Fibroblast of skin of abdomen (primary cell): Measurements from ENCODE around the gene VKORC1L1. TPM values are rescaled to one million over a fixed set of nuclear protein-coding genes. Genes with fewer than 3 reads are reported as not detected.
"Not testable (repeated sequence)": the region's sequence is repeated elsewhere in the genome, so short reads cannot be mapped to it uniquely, and the experiment has no call there.

ENCODE experiments used
- DNase-seq: peaks from one replicate; pipeline ENCODE4 v3.0.0-alpha.2; 2013
- polyA plus RNA-seq, 2 experiments: library from polyadenylated mRNA; unstranded; fragments of 120-200 nt; gene quantifications; one replicate each; pipeline ENCODE4 v1.2.1, GENCODE V29; 2013; ENCODE audit not compliant: insufficient read length in 2 of 2

The VKORC1L1 gene
- 26.6 TPM for polyA plus RNA-seq (2013, experiment 1 of 2; ENCODE audit: insufficient read length)
- 22.7 TPM for polyA plus RNA-seq (2013, experiment 2 of 2; ENCODE audit: insufficient read length)

DNA sequence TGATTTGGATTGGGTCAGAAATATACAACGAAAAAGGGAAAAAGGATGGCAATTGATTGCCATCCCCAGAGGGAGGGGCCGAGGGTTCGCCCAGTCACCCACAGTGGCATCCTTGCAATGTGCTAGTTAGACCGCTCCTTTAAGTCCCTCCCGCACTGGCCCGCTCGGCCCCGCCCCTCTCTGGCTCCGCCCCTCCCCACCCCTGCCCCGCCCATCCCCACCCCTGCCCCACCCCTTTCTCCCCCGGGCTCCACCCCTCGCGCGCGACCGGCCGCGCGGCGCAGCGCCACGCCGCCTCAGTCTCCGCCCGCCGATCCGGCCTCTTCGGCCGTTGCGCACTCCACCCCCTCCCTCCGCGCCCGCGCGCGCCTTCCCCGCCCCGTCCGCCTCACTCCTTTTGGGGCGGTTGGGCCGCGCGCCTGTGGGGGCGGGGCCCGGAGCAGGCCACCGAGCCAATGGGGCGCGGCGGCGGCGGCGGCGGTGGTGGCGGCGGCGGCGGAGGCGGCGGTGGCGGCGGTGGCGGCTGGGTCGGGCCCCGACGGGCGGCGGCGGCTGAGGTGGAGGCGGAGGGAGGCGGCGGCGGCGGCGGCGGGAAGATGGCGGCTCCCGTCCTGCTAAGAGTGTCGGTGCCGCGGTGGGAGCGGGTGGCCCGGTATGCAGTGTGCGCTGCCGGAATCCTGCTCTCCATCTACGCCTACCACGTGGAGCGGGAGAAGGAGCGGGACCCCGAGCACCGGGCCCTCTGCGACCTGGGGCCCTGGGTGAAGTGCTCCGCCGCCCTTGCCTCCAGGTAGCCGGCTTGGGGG is at the start of gene VKORC1L1:
TSS of gene VKORC1L1 (plus strand) at position 299 of the 806 bp plus-strand sequence. CDS start at position 597, 298 bp downstream.
- peak; percentile 94 for DNase-seq

DNA sequence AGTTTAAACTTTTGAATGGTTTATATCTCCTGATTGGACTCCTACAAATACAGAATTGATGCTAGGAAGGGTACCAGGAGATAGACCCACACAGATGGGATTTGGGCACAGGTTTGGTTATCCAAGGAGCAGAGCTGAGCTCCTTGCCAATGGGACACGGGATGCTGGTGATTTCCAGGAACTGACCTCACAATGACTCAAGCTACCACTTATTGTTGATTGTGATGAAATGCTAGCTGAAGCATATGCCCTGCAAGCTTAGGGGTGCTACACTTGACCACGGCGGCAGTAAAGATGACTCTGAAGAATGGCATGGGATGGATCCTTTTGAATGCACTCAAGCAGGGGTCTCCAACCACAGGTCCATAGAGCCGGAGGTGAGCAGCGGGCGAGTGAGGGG is 45.5 kb upstream of the VKORC1L1 start:
- DNase-seq, result no peak

DNA sequence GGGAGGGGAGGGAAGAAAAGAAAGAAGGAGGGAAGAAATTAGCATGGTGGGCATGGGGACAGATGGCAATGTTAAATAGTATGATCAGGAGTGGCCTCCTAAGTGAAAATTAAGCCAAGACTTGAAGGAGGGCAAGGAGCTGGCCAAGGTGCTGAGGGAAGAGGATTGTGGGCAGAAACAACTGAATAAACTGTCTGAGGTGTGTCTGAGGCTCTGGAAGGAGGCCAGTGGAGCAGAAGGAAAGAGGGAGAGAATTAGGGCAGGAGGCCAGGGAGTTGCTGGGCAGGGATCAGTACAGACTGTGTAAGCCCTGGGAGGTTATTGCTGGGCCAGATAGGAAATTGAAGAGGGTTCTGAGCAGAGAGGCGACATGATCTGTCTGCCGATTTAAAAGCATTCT is 40.6 kb upstream of the VKORC1L1 start:
- peak; percentile 26 for DNase-seq

DNA sequence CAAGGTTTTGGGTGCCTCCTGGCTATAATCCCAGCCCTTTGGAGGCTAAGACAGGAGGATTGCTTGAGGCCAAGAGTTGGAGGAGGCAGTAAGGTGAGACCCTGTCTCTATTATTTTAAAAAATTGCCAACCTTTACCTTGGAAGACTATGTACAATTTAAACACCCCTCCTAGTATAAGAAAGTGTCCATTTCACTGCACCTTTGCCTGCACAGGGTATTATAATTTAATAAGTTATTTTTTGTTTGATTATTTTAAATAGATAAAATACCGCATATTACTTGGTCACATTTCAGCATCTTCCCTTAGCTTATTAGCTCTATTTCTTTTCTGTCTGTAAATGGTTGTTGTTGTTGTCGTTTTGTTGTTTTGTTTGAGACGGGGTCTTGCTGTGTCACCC is 36.2 kb upstream of the VKORC1L1 start:
- DNase-seq, result not testable (repeated sequence)

DNA sequence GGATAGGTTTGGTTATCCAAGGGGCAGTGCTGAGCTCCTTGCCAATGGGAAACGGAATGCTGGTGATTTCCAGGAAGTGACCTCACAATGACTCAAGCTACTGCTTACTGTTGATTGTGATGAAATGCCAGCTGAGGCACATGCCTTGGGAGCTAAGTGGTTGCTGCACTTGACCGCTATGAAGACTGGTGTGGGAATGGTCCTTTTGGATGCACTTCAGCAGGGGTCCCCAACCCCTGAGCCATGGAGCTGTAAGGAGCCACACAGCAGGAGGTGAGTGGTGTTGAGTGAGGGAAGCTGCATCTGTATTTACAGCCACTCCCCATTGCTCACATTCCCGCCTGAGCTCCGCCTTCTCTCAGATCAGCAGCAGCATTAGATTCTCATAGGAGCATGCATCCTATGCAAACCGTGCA is 35.3 kb upstream of the VKORC1L1 start:
- DNase-seq, result peak; percentile 16

DNA sequence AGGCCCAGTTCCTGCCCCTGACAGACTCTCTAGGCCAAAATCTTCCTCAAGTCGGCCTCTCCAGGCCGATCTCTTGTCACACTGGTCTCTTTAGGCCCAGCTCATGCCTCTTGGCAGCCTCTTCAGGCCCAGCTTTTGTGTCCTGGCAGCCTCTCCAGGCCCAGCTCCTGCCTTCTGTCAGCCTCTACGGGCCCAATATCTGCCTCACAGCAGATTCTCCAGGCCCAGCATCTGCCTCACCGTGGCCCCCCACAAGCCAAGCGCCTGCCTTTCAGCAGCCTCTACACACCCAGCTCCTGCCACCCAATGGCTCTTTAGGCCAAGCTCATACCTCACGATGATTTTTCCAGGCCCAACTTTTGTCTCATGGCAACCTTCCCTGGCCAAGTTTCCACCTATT is 33.0 kb upstream of the VKORC1L1 start:
- no peak for DNase-seq

DNA sequence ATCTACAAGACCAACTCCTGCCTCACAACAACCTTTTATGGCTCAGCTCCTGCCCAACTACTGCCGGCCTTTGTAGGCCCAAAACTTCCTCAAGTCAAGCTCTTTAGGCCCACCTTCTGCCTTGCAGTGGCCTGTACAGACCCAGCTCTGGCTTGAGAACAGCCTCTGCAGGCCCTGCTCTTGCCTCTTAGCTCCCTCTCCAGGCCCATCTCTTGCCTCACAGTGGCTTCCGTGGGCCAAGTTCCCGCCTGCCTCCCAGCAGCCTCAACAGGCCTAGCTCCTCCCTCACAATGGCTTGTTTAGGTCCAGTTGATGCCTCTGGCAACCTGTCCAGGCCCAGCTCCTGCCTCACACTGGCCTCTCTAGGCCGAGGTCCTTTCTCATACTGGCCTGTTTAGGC is 32.4 kb upstream of the VKORC1L1 start:
- DNase-seq, result no peak

DNA sequence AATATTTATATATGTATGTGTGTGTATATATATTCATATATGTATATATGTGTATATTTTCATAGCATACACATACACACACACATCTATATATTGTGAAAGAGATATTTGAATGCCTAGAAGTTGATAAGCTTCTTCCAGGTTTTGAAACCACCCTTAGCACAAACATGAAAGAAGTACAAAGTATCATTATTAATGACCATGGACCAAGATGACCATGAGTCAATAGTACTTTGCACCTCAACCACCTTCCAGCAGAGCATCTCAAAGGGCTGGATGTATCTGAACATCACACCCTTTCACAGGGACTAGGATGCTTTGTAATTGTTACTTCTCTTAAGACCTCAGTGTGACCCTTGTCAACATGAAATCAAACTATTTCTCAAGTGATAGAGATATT is 29.3 kb upstream of the VKORC1L1 start:
- not testable (repeated sequence) for DNase-seq

DNA sequence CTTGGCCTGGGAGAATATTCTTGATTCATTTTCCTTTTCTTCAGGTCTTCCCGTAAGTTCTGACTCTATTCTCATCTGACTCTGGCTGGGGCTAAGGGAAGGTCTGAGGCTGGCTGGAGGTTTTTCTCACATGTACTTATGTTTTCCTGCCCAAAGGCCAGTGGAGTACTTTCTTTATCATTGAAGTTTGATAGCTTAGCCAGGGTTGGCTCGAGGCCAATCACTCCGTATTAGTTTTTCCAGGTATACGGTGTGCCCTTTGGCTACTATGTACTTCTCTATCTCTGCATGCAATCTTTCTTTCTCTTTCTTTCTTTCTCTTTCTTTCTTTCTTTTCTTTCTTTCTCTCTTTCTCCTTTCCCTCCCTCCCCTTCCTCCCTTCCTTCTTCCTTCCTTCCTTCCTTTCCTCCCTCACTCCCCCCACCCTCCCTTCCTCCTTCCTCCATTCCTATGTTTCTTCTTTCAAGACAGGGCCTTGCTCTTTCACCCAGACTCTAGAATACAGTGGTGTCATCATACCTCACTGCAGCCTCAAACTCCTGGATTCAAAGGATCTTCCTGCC is 26.8 kb upstream of the VKORC1L1 start:
- DNase-seq, result no peak

DNA sequence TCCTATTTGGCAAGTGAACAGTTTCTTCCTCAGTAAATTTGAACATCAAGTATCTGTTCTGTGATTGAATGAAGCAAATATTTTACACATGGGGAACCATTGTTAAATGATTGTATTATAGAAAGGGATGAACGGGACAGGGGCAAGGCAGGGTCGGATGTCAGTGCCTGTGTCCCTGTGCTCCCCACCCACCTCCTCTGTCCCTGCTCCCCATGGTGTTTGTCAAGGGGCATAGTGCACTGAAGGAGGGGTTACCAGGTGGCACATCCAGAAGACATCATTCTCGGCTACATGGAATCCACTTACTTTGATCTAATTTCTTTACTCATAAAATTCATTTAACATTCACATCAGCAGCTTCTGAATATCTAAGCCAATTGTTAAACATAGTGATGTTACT is 19.4 kb upstream of the VKORC1L1 start:
- DNase-seq, result not testable (repeated sequence)

DNA sequence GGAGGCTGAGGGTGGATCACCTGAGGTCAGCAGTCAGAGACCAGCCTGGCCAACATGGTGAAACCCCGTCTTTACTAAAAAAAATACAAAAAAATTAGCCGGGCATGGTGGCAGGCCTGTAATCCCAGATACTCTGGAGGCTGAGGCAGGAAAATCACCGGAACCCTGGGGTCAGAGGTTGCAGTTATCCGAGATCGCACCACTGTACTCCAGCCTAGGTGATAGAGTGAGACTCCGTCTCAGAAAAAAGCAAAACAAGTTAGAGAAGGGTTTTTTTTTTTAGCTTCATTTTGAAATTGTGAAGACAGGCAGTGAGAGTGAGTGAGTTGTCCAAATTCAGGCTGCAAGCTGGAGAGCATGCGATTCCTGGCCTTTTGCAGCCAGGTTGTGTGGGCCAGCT is 19.0 kb upstream of the VKORC1L1 start:
- not testable (repeated sequence) for DNase-seq

DNA sequence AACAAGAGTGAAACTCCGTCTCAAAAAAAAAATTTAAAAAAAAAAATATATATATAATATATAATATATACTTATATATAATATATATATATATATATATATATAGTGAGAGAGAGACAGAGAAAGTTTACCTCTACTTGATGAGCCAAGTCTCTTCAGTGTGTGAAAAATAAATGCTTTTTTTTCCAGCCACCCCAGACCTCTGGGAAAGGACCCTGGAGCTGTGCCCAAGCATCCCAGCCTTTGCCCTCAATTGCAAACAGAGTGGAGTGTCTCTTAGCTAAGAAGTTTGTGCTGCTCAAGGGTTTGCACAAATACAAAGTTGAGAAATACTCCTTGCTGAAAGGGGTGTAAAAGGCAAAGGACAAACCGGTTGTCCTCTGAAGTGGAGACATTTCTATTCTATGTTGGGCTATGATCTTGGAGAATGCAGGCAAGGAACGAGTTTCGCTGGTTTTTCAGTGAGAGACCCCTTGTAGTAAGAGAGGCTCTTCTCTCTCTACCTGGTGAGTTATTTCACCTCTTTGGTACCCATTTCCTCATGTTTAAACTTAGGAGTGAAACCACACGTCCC is 15.5 kb upstream of the VKORC1L1 start:
- not testable (repeated sequence) for DNase-seq

DNA sequence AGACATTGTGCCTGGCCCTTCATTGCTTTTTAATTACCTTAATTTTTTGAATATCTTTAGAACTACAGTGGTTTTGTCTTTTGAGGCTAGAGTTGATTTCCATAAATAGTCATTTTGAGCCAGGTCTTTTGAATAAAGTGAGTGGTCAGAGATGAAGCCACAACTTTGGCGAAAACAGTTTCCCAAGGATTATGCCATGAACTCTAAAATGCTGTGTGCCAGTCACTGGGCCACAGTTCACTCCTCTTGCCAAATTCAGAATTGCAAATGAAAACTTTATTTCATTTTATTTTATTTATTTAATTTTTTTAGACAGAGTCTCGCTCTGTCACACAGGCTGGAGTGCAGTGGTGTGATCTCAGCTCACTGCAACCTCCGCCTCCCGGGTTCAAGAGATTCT is 14.2 kb upstream of the VKORC1L1 start:
- not testable (repeated sequence) for DNase-seq

DNA sequence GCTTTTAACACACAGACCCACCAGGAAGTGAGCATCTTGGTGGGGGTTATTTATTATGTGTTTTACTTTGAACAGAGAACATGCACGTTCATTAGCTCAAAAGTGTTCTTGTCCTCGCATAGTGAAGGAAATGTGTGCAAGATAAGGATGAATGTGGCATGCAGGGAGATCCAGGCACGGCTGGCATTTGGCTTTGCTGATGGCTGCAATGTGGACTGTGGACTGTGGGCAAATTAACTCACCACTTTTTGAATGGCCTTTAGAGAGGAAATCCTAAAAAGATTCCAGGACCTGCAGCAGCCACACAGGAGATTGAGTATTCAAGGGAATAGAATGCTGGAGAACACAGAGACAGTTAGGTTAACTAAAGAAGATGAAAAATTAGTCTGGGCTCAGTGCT is 6.6 kb upstream of the VKORC1L1 start:
- not testable (repeated sequence) for DNase-seq

DNA sequence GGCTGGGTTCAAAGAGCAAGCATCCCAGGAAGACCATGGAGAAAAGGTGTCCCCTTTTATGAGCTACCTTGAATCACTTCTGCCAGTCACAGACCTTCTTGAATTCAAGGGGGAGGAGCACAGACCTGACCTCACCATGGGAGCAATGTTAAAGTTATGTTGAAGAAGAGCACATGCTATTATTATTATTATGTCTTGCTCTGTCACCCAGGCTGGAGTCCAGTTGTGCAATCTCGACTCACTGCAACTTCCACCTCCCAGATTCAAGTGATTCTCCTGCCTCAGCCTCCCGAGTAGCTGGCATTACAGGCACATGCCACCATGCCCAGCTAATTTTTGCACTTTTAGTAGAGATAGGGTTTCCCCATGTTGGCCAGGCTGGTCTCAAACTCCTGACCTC is 5.2 kb upstream of the VKORC1L1 start:
- DNase-seq, result not testable (repeated sequence)

DNA sequence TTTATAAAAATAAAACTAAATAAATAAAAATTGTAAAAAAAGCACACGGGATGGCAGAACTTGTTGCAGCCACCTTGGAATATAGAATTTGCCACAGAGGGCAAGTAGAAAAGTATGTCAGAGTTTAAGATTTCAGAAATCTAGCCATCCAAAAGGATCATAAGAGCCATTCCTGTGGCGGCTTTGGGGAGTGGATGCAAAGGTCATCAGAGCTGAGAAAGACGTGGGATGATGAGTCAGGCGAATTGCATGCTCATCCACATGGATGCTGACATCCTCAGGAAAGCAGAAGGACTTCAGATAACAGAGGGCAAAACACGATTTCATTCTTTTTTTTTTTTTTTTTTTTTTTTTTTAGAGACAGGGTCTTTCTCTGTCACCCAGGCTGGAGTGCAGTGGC is 3.6 kb upstream of the VKORC1L1 start:
- peak; percentile 60 for DNase-seq

DNA sequence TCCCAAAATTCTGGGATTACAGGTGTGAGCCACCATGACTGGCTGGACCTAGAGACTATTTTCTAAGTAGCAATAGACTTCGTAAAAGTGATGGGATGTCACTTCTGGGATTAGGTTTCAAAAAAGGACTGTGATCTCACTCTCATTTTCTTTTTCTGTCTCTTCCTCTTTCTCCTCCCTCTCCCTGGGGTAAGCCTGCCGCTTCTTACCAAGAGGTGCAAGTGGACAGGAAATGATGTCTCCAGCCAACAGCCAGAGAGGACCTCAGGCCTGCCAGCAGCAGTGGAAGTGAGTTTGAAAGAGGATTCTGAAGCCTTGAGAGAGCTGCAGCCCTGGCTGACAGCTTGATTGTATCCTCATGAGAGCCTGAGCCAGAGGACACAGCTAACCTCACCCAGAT is 1.4 kb upstream of the VKORC1L1 start:
- not testable (repeated sequence) for DNase-seq

DNA sequence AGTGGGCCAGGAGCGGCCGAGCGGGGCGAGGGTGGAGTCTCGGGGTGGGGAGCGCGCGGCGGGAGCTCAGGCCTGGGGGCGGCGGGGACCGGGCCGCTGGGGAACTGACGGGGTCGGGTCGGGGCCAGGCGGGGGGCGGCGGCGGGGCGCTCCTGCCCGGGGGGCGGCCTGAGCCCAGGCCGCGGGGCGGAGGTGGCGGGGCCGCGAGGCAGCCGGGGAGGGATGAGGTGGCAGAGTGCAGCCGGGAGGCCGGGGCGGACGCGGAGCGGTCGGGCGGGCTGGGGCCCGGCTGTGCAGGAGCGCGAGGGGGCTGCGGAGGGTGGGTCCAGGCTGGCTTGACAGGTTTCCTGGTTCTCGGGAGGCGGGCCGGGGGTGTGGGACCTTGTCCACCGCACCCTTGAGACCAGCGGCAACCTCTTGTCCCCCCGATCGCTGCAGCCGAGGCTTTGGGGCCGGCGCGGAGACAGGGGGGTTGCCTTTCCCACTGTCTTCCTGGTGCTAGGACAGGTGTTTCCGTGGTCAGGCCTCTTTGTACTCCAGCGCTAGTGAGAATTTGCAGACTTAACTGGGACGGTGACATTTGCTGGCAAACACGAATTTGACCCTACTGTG is 814 bp downstream of the VKORC1L1 start:
- DNase-seq, result not testable (repeated sequence)

DNA sequence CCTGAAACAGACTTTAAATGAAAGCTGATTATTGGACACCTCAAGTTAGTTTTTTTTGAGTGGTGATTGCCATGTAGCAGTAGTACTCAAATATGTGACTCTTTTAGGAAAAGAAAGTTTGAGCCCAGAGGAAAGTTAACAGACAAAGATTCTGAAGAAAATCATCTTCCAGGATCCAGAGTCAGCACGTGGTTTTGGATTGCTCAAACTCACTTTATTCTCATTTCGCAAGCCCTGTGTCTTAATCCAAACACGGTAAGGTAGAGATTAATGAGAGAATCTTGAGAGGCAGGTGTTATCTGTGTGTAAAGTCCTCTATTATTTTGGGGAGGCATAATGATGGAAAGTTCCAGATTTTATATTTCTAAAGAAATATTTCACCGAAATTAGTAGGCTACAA is 2.8 kb downstream of the VKORC1L1 start:
- not testable (repeated sequence) for DNase-seq

DNA sequence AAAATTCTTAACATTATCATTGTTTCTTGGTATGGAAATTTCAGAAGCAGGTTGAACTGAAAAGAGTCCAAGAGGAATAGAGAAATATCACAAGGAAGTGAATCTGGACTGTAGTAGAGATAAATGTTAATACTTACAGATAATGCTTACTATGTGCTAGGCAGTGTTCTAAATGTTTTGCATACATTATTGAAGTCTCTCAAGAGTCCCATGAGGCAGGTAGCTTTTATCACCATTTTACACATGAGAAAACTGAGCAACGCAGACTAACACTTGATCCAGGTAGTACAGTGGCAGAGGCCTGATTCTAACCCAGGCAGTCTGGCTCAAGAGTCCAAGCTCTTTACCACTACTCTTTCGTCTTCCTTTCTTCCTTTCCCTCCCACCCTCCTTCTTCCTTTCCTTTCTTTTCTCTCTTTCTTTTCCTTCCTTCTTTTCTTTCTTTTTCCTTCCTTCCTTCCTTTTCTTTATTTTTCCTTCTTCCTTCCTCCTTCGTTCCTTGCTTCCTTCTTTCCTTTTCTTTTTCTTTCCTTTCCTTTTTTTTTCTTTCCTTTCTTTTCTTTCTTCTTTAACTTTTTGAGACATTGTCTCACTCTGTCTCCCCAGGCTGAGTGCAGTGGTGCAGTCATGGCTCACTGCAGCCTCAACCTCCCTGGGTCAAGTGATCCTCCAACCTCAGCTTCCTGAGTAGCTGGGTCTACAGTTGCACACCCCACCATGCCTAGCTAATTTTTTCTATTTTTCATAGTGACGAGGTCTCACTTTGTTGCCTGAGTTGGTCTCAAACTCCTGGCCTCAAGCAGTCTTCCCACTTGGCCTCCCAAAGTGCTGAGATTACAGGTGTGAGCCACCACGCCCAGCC is 6.6 kb downstream of the VKORC1L1 start:
- not testable (repeated sequence) for DNase-seq

DNA sequence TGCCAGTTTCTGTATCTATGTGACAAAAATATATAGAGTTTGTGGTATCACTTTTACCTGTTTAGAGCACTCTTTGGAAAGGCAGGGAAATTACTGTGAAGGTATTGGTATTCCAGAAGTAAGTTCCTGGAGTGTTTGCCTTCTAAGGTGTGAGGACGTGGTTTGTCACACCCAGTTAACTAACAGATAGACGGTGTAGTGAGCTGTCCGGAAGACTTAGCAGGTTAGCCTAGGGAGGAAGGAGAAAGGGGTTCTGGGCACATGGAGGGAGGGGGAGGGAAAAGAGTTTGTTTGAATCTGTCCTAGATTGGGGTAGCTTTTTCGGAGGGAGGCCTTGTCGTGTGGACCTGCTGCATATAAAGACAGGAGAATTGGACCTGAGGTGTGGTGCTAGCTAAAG is 7.4 kb downstream of the VKORC1L1 start:
- DNase-seq, result not testable (repeated sequence)

DNA sequence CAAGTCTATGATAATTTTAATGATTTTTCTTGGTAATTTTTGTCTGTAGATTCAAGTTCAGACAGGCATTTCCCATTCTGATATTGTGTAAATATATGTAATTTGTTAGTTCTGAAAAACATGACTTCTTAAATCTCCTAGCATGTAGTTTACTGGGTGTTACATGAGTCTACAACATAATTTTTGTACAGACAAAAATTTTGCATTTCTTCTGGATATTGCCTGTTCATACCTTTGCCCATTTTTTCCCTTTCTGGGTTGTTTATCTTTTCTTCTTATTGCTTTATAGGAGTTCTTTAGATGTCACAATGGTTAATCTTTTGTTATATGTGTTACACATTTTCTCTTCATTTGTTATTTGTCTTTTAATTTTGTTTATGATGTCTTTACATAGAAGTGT is 12.1 kb downstream of the VKORC1L1 start:
- not testable (repeated sequence) for DNase-seq
